Astrocyte (in vitro differentiated cells and primary cell): Measurements from ENCODE around the gene NR3C1.

Source experiments
- EZH2 ChIP-seq: IDR thresholded peaks from 2 replicates; pipeline ENCODE4 v1.6.1; 2012; ENCODE audit warnings: mild to moderate bottlenecking, low read length, inconsistent platforms; ENCODE audit not compliant: insufficient read depth
- TF ChIP-seq, protein P1 (sequence below): IDR thresholded peaks from 2 replicates; pipeline ENCODE4 v1.5.1; 2011; ENCODE audit warnings: low read depth, mild to moderate bottlenecking, inconsistent platforms, low read length, moderate library complexity; ENCODE audit not compliant: insufficient read depth

DNA sequence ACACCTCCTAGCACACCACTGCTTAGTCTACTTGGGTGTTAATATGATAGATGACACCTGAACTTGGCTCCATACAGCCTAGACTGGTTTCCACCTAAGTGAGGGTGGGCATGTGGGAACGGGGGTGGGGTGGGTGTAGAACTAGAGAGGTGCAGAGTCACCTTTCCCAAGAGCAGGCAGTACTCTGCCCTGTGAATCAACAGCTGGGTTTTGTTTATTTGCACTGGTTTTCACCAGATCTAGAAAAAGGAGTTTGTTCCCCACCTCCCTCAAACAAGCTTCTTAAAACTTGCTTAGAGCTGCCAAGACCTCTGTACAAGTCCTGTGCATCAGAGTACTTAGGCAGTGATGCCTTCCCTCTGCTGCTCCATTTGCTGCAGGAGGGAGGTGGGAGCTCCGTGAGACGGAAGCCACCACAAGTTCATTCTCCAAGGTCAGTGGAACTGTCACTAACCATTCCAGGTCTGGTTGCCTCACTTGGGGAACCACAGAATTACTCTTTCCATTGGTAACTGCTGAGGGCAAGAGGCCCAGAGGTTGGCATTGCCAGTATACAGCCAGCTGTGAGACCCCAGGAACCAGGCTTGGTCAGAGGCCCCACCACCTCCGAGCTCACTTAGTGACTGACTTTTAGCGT, 163.5 kb downstream of the NR3C1 start:
- TF ChIP-seq, protein P1, sequence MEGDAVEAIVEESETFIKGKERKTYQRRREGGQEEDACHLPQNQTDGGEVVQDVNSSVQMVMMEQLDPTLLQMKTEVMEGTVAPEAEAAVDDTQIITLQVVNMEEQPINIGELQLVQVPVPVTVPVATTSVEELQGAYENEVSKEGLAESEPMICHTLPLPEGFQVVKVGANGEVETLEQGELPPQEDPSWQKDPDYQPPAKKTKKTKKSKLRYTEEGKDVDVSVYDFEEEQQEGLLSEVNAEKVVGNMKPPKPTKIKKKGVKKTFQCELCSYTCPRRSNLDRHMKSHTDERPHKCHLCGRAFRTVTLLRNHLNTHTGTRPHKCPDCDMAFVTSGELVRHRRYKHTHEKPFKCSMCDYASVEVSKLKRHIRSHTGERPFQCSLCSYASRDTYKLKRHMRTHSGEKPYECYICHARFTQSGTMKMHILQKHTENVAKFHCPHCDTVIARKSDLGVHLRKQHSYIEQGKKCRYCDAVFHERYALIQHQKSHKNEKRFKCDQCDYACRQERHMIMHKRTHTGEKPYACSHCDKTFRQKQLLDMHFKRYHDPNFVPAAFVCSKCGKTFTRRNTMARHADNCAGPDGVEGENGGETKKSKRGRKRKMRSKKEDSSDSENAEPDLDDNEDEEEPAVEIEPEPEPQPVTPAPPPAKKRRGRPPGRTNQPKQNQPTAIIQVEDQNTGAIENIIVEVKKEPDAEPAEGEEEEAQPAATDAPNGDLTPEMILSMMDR = no peak
- no peak for TF ChIP-seq EZH2
